Erythroblast (primary cell): ENCODE results near the gene IGFBP4.

Experiments
- DNase-seq, 2 experiments: peaks; one replicate each; lab custom pipeline; 2025; lab: John Stamatoyannopoulos, UW
- GATA1 ChIP-seq: IDR thresholded peaks from 2 replicates; pipeline ENCODE4 v1.6.1; 2011; ENCODE audit warnings: low read depth, mild to moderate bottlenecking, control low read depth, low read length, moderate library complexity
- POLR2A ChIP-seq: IDR thresholded peaks from 2 replicates; pipeline ENCODE4 v1.6.1; 2011; ENCODE audit warnings: mild to moderate bottlenecking, low read length

The IGFBP4 gene

DNA sequence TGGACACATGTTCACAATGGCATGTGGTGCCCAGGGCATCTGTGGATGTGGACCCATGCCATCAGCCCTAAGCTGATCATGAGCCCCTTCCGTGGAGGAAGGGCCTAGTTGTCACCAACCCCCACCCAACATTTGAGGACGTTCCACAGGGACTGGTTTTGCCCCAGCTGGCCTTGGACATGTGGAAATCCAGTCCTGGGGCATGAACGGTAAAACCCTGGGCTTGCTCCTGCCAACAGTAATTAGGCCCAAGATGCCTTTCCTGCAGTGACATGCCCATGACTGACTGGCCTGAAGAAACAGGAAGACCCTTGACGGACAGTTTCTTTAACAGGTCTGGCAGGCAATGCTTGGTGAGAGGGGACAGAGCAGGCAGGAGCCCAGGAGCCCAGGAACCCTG, 50.4 kb downstream of the IGFBP4 start:
- TF ChIP-seq POLR2A: no peak
- no peak for TF ChIP-seq GATA1
- no peak for DNase-seq

DNA sequence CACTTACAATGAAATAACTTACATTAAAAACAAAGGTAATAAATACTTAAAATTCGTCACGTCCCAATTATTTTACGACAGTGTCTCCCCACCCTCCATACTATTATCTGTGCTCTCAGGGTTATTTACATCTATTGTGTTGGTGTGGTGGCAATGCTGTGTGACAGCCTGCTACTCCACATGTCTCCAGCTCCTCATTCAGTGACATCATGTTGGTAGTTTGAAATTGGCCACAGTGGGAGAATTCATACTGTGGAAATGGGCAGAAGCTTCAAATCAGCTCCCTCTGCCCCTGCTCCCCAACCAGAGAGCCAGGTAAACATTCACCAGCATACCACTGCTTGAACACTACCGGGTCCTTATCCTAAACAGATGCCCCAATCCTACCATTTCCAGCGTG, 51.9 kb downstream of the IGFBP4 start:
- no peak for DNase-seq
- no peak for TF ChIP-seq GATA1
- no peak for TF ChIP-seq POLR2A

DNA sequence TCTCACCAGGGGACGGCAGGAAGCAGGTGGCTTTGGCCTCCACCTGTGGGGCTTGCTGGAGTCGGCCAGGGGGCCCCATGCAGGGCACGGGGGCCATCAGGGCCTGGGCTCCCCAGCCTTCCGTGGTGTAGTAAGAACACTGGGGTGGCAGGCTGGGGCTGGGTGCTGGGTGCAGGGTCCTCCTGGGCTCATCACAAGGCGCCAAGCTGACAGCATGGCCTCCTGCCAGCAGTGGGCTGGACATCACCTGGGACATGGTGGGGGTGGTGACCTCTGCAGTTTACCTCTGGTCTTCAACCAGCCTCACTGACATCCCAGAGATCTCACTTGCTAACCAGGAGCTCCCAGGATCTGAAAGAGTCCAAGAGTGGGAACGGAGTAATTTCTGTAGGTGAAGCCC, 52.9 kb downstream of the IGFBP4 start:
- DNase-seq: no peak
- TF ChIP-seq GATA1: no peak
- TF ChIP-seq POLR2A: no peak

DNA sequence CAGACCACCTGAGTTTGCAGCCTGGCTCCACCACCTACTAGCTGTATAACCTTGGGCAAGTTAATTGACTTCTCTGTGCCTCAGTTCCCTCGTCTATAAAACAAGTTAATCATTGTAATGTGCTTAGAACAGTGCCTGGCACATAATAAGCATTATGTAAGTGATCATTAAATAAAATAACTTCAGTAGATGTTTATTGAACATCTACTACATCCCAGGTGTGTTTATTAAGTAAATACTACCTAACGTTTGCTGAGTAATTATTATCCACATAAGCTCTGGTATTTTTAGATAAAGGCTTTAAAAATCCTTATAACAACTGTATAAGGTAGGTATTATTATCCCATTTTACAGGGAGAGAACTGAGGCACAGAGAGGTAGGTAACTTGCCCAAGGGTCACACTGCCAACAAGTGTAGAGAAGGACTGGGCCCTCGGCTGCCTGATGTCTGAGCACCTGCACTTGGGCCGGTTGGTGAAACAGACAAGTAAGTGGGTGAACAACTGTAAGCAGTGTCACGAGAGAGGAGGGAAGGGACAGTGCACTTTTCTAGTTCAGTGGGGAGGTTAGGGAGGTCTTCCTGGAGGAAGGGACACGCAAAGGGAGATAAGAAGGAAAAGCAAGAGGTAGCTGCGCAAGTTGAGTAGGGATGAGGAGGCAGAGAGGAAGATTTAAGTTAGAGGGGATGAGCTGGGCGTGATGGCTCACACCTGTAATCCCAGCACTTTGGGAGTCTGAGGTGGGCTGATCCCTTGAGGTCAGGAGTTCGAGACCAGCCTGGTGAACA, 53.6 kb downstream of the IGFBP4 start:
- no peak for TF ChIP-seq POLR2A
- no peak for TF ChIP-seq GATA1
- DNase-seq: no peak

DNA sequence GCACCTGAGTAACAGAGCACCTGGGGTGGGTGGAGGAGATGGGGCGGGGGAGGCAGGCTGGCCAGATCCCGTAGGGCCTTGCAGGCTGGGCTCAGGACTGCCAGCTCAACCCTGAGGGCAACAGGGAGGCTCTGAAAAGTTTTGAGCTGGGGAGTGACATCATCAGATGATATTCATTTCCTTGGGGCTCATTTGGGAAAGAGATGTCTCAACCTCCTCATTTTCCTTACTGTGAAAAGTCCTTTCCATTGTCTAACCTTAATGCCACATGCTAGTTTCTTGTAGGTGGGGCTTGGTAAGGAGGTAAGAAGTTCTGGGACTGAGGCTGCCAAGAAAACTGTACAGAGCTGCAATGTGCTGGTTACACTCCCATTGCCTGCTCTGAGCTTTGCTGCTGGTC, 54.4 kb downstream of the IGFBP4 start:
- no peak for DNase-seq

DNA sequence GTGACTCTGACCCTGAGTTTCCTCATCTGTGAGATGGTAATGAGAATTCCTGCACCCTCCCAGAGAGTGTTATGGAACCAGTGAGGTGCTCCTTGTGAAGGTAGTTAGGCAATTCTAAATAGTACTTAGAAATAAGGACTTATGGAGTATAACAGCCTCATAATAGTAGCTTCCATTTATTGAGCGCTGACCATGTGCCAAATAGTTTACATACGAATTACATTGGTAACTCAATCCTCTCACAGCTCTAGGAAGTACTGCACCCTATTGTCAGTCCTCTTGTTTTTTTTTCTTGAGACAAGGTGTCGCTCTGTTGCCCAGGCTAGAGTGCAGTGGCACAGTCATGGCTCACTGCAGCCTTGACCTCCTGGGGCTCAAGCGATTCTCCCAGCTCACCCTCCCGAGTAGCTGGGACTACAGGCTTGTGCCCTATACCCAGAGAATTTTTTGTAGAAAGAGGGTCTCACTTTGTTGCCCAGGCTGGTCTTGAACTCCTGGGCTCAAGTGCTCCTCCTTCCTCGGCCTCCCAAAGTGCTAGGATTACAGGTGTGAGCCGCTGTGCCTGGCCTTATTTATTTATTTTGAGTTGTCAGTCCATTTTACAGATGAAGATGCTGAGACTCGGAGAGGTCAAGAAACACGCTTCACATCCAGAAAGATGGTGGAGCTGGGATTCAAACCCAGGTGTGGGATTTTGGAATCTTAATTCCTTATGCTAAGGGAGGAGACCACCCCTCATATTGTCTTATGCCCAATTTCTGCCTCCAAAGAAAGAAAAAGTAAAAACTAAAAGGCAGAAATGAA, 55.2 kb downstream of the IGFBP4 start:
- no peak for DNase-seq
- TF ChIP-seq GATA1 (no peak), POLR2A (no peak)

More for the DNA sequence above, 54.4 kb downstream of the IGFBP4 start:
- TF ChIP-seq POLR2A: no peak
- TF ChIP-seq GATA1: no peak

DNA sequence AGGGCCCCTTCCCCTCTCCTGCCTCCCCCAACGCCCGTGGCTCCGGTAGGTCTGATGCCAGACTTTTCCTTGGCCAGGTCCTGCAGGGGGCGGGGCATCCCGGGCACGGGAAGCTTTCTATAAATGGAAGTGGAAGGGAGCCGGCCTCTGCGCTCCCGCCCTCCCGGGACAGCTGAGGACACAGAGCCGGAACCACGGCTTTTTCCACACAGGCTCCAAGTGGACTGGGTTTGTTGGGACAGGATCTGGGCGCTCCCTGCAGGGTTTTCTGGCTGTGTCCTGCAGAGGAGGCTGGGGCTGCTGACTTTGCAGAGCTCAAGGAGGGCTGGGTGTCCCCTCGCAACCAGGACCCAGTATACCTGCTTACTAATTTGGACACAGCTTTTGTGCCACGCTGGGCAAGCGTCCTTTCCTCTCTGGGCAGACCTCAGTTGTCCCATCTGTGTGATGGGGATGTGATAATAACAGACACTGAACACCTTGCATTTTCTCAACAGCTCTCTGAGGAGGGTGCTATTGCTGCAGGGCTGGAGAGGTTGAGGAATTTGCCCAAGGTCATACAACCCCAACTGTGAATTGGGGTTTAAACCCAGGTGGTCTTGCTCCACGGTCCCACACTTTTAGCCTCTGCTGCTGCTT, 56.4 kb downstream of the IGFBP4 start:
- no peak for DNase-seq
- TF ChIP-seq GATA1: no peak

DNA sequence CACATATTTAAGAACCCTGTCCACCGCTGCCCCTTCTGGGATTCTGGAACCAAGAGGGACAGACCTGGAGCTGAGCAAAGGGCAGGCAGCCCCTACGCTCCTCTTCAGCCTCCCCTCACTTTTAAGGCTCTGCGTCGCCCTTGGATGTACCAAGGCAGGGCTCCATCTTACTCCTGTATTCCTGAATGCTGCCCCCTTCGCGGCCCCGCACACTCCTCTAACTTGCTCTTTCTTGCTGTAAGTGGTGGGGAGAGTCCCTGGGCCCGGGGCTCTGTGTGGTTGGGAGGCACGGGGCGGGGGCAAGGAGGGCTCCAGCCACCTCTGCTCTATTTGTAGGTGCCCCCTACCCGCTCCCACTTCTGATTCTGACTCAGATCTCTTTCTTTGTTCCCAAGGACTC, 56.9 kb downstream of the IGFBP4 start:
- no peak for TF ChIP-seq GATA1
- no peak for TF ChIP-seq POLR2A

DNA sequence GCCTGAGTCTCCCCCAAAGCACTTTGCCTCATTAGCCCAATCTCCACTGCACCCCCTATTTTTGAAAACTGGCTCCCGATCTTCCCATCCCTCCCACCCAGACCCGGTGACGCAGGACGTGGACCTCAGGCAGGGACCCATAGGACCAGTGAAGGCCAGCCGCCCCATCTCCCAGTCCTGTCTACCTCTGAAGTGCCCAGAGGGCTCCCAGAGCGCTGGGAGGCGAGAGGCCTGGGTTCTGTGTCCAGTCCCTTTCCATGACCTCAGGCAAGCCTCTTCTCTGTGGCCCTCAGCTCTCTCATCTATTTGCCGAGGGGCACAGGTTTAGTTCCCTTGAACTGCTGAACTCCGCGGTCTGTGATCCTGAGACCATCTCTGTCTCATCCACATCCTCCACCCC, 57.5 kb downstream of the IGFBP4 start:
- DNase-seq: no peak
- TF ChIP-seq GATA1 (no peak), POLR2A (no peak)

More for the DNA sequence above, 56.9 kb downstream of the IGFBP4 start:
- no peak for DNase-seq

DNA sequence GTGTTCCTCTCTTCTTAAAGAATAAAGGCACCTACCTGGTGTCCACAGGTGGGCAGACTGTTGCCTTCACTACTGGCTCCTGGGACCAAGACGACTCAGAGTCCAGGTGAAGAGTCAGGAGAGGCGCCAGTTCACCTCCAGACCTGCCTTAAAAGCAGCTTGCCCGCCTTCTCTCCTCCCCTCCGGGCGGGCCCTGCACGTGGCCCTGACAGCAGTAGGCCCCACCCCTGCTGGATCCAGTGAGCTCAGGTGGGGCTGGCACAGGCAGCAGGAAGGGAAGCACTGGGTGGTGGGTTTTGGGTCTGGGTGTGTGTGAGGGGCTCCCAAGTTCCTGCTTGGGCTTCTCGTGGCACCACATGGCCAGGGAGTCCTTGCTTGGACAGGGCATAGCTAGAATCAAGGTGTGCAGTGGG, 58.3 kb downstream of the IGFBP4 start, which contains the start of gene TNS4:
Gene TNS4 (minus strand): TSS at position 125 of the 413 bp plus-strand sequence. CDS start 5,198 bp downstream, outside the sequence.
- DNase-seq: no peak
- TF ChIP-seq POLR2A (no peak), GATA1 (no peak)

DNA sequence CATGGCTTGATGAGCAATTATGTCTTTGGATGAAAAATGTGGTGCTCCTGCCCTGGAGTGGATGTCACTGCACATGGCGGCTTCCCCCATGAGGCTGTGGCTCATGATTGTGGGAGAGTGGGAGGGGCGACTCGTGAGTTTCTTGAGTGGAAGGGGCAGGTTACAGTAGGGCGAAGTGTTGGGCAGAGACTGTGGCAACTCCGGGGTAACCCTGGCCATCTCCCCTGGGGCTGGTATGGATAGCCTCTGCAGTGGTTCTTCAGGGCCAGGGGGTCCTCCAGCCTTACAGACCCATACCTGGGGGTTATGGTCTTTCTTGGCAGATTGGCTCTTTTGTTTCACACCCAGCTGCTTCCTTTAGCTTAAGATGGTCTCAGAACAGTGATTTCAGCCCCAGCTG, 59.5 kb downstream of the IGFBP4 start:
- DNase-seq: no peak
- TF ChIP-seq POLR2A: no peak
- no peak for TF ChIP-seq GATA1

DNA sequence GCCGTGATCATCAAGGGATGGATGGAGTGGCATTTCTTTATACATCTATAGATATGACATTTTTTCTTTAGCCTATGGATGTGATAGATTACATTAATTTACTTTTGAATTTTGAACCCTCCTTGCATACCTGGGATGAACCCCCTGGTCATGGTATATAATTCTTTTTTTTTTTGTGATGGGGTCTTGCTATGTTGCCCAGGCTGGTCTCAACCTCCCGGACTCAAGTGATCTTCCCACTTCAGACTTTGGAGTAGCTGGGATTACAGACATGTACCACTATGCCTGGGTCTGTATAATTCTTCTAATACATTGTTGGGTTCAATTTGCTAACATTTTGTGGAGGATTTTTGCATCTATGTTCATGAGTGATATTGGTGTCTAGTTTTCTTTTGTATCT, 59.9 kb downstream of the IGFBP4 start:
- DNase-seq: no peak
- no peak for TF ChIP-seq GATA1
- no peak for TF ChIP-seq POLR2A

DNA sequence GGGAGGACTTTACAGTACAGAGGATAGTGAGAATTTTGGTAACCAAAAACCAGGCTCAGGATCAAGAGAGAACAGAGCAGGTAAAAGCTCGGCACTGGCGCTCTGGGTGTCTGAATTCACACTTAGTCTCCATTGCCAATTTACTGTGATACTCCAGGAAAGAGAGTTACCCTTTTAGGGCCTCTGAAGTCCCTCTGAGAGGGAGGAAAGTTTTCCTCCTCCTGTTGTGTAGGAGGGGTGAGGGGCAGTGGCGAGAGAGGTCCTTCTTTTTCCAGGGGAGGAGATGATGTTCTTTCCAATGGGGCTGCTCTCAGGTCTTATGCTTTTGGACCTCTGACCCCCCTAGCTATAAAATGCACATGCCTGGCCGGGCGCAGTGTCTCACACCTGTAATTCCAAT, 63.5 kb downstream of the IGFBP4 start:
- TF ChIP-seq GATA1 (no peak), POLR2A (no peak)
- no peak for DNase-seq
